ENCODE measurements around the gene UGGT1. TPM values are rescaled to one million over a fixed set of nuclear protein-coding genes. Genes with fewer than 3 reads are reported as not detected.

Gene UGGT1
- total RNA-seq, 2 experiments from 2014 or later: 33.2 to 59.5 TPM

DNA sequence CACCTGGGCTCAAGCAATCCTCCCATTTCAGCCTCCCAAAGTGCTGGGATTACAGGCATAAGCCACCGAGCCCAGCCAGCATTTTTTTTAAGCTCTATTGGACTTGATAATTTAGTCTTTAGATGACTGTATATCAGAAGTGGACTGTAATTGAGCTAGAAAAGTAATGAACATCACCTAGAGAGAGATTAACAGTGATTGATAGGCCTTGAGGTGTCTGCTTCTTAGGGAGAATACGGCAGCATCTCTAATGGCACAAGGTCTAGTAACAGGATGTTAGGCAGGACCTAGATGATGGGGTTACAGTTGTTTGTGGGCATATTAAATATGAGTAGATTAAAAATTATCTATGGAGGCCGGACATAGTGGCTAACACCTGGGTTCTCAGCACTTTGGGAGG is 17.7 kb upstream of the UGGT1 start:
- CTCF ChIA-PET (ENCODE audit: unreplicated experiment): interaction anchor here (0.6 kb wide), 1 partner anchor 779 kb away, joined by 3 read pairs; the partner anchor contains the start of gene ERCC3
- DNase-seq (ENCODE audit: low spot score): no peak
- H3K27ac ChIP-seq (ENCODE audit: low read depth, low read length, poor library complexity, severe bottlenecking): no peak overlapping the region
- H3K9me2 ChIP-seq (ENCODE audit: insufficient read depth, low read length): no peaks in the 10 kb centered on the region
- H3K79me2 ChIP-seq (ENCODE audit: insufficient read depth, low read depth, low read length): no peaks in the 10 kb centered on the region
- H3K36me3 ChIP-seq (ENCODE audit: insufficient read depth, low read length): no peaks in the 10 kb centered on the region
- H3K4me1 ChIP-seq (ENCODE audit: insufficient read depth, low read length, poor library complexity, severe bottlenecking): peaks cover 7% of the 10 kb centered on the region
- intact Hi-C loops (cut with micrococcal nuclease; ENCODE audit: unreplicated experiment): no loop called here
- POLR2A ChIA-PET: no interaction called here
- no TSS peak for BruUV-seq (replicated peaks)
- no peak overlapping the region for H3K4me2 ChIP-seq (ENCODE audit: low read length)
- no peak for TF ChIP-seq EZH2phosphoT487 (IDR thresholded peaks at IDR 0.05; ENCODE audit: borderline replicate concordance, low read depth, low read length)
- TF ChIP-seq, protein P1, sequence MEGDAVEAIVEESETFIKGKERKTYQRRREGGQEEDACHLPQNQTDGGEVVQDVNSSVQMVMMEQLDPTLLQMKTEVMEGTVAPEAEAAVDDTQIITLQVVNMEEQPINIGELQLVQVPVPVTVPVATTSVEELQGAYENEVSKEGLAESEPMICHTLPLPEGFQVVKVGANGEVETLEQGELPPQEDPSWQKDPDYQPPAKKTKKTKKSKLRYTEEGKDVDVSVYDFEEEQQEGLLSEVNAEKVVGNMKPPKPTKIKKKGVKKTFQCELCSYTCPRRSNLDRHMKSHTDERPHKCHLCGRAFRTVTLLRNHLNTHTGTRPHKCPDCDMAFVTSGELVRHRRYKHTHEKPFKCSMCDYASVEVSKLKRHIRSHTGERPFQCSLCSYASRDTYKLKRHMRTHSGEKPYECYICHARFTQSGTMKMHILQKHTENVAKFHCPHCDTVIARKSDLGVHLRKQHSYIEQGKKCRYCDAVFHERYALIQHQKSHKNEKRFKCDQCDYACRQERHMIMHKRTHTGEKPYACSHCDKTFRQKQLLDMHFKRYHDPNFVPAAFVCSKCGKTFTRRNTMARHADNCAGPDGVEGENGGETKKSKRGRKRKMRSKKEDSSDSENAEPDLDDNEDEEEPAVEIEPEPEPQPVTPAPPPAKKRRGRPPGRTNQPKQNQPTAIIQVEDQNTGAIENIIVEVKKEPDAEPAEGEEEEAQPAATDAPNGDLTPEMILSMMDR (conservative IDR thresholded peaks at IDR 0.05; ENCODE audit: low read length): no peak
- H3K4me3 ChIP-seq (ENCODE audit: low read depth, low read length, poor library complexity, severe bottlenecking): no peak overlapping the region
- H4K20me1 ChIP-seq (ENCODE audit: insufficient read depth, low read length): no peaks in the 10 kb centered on the region
- no peak overlapping the region for H2AFZ ChIP-seq (ENCODE audit: low read length)
- no peaks in the 10 kb centered on the region for H3K9me3 ChIP-seq (ENCODE audit: low read length)

DNA sequence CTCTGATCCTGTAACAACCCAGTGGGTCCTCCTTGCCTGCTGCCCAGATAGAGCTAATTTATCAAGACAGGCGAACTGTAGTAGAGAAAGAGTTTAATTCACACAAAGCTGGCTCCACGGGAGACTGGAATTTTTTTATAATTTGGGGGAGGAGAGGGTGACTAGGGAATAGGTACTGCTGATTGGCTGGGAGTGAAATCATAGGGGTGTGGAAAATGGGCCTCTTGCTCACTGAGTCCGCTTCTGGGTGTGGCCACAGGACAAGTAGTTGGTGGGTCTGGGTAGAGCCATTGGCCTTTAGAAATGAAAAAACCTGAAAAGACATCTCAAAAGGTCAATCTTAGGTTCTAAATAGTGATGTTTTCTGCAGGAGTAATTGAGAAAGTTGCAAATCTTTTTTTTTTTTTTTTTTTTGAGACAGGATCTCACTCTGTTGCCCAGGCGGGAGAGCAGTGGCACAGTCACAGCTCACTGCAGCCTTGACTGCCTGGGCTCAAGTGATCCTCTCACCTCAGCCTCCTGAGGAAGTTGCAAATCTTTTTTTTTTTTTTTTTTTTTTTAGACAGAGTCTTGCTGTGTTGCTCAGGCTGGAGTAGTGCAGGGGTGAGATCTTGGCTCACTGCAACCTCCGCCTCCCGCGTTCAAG is 14.4 kb upstream of the UGGT1 start:
- no TSS peak for BruUV-seq (replicated peaks)
- ChIA-PET POLR2A (interaction anchor here (0.6 to 2.4 kb wide), 3 partner anchors 14 to 318 kb away, joined by 3 to 10 read pairs (median 4); partner anchors contain the start of gene UGGT1), CTCF (ENCODE audit: unreplicated experiment) (no interaction called here)
- no peaks in the 10 kb centered on the region for H3K79me2 ChIP-seq (ENCODE audit: insufficient read depth, low read depth, low read length)
- TF ChIP-seq EZH2phosphoT487 (IDR thresholded peaks at IDR 0.05; ENCODE audit: borderline replicate concordance, low read depth, low read length): no peak
- TF ChIP-seq, protein P1 (conservative IDR thresholded peaks at IDR 0.05; ENCODE audit: low read length): no peak
- H4K20me1 ChIP-seq (ENCODE audit: insufficient read depth, low read length): no peaks in the 10 kb centered on the region
- peaks cover 7% of the 10 kb centered on the region for H3K4me1 ChIP-seq (ENCODE audit: insufficient read depth, low read length, poor library complexity, severe bottlenecking)
- H3K36me3 ChIP-seq (ENCODE audit: insufficient read depth, low read length): no peaks in the 10 kb centered on the region
- H3K9me2 ChIP-seq (ENCODE audit: insufficient read depth, low read length): no peaks in the 10 kb centered on the region
- no peak for DNase-seq (ENCODE audit: low spot score)
- no peak overlapping the region for H3K4me2 ChIP-seq (ENCODE audit: low read length)
- no peaks in the 10 kb centered on the region for H3K9me3 ChIP-seq (ENCODE audit: low read length)
- H3K27ac ChIP-seq (ENCODE audit: low read depth, low read length, poor library complexity, severe bottlenecking): no peak overlapping the region
- no peak overlapping the region for H2AFZ ChIP-seq (ENCODE audit: low read length)
- intact Hi-C loops (cut with micrococcal nuclease; ENCODE audit: unreplicated experiment): no loop called here
- no peak overlapping the region for H3K4me3 ChIP-seq (ENCODE audit: low read depth, low read length, poor library complexity, severe bottlenecking)

DNA sequence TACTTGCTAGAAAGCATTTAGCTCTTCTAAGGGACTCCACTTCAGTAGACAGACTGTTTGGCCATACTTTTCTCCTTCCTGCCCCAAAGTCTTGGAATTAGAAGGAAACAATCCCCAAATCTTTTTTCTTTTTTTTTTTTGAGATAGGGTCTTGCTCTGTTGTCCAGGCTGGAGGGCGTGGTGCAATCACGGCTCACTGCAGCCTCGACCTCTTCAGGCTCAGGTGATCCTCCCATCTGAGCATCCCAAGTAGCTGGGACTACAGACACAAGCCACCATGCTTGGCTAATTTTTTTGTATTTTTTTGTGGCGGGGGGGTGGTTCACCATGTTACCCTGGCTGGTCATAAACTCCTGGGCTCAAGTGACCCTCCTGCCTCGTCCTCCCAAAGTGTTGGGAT is 6.2 kb upstream of the UGGT1 start:
- Histone ChIP-seq H3K27ac (ENCODE audit: low read depth, low read length, poor library complexity, severe bottlenecking) (no peak overlapping the region), H3K4me3 (ENCODE audit: low read depth, low read length, poor library complexity, severe bottlenecking) (no peak overlapping the region), H3K9me3 (ENCODE audit: low read length) (peaks cover 10% of the 10 kb centered on the region; the same call in 1 of the 2 replicates), H3K36me3 (ENCODE audit: insufficient read depth, low read length) (no peaks in the 10 kb centered on the region), H3K4me1 (ENCODE audit: insufficient read depth, low read length, poor library complexity, severe bottlenecking) (peaks cover 7% of the 10 kb centered on the region), H3K4me2 (ENCODE audit: low read length) (no peak overlapping the region), H4K20me1 (ENCODE audit: insufficient read depth, low read length) (no peaks in the 10 kb centered on the region), H3K9me2 (ENCODE audit: insufficient read depth, low read length) (no peaks in the 10 kb centered on the region), H3K79me2 (ENCODE audit: insufficient read depth, low read depth, low read length) (no peaks in the 10 kb centered on the region), H2AFZ (ENCODE audit: low read length) (no peak overlapping the region)
- BruUV-seq (replicated peaks): no TSS peak
- POLR2A ChIA-PET: no interaction called here
- intact Hi-C loops (cut with micrococcal nuclease; ENCODE audit: unreplicated experiment): no loop called here
- no peak for DNase-seq (ENCODE audit: low spot score)
- CTCF ChIA-PET (ENCODE audit: unreplicated experiment): no interaction called here
- TF ChIP-seq EZH2phosphoT487 (IDR thresholded peaks at IDR 0.05; ENCODE audit: borderline replicate concordance, low read depth, low read length): no peak
- TF ChIP-seq, protein P1 (conservative IDR thresholded peaks at IDR 0.05; ENCODE audit: low read length): no peak

Data from OCI-LY7 (cell line).